Stomach smooth muscle (tissue), 2 donors: ENCODE data around the gene PRH2.

Experiments used
- H3K27ac ChIP-seq: one replicate; pipeline ENCODE4 v1.7.0; 2013; ENCODE audit warnings: mild to moderate bottlenecking, low read length, inconsistent platforms
- H3K27me3 ChIP-seq, 2 donors: one replicate each; pipeline ENCODE4 v1.7.0; 2013; ENCODE audit warnings: low read length in 2 of 2; ENCODE audit not compliant: insufficient read depth in 2 of 2, control insufficient read depth in 1 of 2
- H3K36me3 ChIP-seq, 2 donors: one replicate each; pipeline ENCODE4 v1.7.0; 2013; ENCODE audit warnings: low read length in 2 of 2; ENCODE audit not compliant: control insufficient read depth in 2 of 2, insufficient read depth in 2 of 2
- H3K4me1 ChIP-seq: one replicate; pipeline ENCODE4 v1.7.0; 2013; ENCODE audit warnings: low read length; ENCODE audit not compliant: control insufficient read depth, insufficient read depth
- H3K4me3 ChIP-seq, 2 donors: one replicate each; pipeline ENCODE4 v1.7.0; 2013; ENCODE audit warnings: low read length in 2 of 2
- H3K9ac ChIP-seq, 2 donors: one replicate each; pipeline ENCODE4 v1.7.0; 2013; ENCODE audit warnings: low read length in 2 of 2, mild to moderate bottlenecking in 1 of 2
- H3K9me3 ChIP-seq, 2 donors: one replicate each; pipeline ENCODE4 v1.7.0; 2013; ENCODE audit warnings: low read length in 2 of 2; ENCODE audit not compliant: control insufficient read depth in 2 of 2
- donor health status: healthy.
- donor health status: Pancreatic carcinoma.

PRH2 gene

DNA sequence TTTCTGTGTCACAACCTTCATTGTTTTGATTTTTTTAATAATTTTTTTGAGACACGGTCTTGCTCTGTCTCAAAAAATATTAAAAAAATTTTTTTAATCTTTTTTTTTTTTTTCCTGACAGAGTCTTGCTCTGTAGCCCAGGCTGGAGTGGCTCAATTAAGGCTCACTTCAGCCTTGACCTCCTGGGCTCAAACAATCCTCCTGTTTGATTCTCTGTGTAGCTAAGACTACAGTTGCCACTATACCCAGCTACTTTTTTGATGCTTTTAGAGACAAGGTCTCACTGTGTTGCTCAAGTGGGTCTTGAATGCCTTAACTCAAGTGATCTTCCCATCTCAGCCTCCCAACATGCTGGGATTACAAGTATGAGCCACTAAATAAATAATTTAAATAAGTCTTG is 9.2 kb upstream of the PRH2 start:
- no peak overlapping the region for H3K9ac ChIP-seq
- H3K9me3 ChIP-seq: no peaks in the 10 kb centered on the region
- H3K27ac ChIP-seq: no peak overlapping the region
- no peaks in the 10 kb centered on the region for H3K36me3 ChIP-seq
- H3K27me3 ChIP-seq: no peaks in the 10 kb centered on the region
- no peaks in the 10 kb centered on the region for H3K4me1 ChIP-seq
- no peak overlapping the region for H3K4me3 ChIP-seq

GRCh38 chr12:10926269-10926668 is 2.8 kb upstream of the PRH2 start:
- Histone ChIP-seq H3K27me3 (no peaks in the 10 kb centered on the region), H3K4me1 (no peaks in the 10 kb centered on the region), H3K4me3 (no peak overlapping the region), H3K36me3 (no peaks in the 10 kb centered on the region), H3K27ac (no peak overlapping the region), H3K9ac (no peak overlapping the region), H3K9me3 (no peaks in the 10 kb centered on the region)

GRCh38 chr12:10936506-10936905 is 7.5 kb downstream of the PRH2 start:
- no peaks in the 10 kb centered on the region for H3K36me3 ChIP-seq
- no peak overlapping the region for H3K4me3 ChIP-seq
- H3K27me3 ChIP-seq: no peaks in the 10 kb centered on the region
- H3K9me3 ChIP-seq: no peaks in the 10 kb centered on the region
- no peak overlapping the region for H3K27ac ChIP-seq
- no peaks in the 10 kb centered on the region for H3K4me1 ChIP-seq
- H3K9ac ChIP-seq: no peak overlapping the region

- H3K9ac ChIP-seq: no peak within 1 kb of the TSS
- H3K27me3 ChIP-seq: no peaks in the 10 kb centered on the region
- H3K27ac ChIP-seq: no peak within 1 kb of the TSS
- no peaks in the 10 kb centered on the region for H3K36me3 ChIP-seq
- no peaks in the 10 kb centered on the region for H3K9me3 ChIP-seq
- no peaks in the 10 kb centered on the region for H3K4me1 ChIP-seq
- no peak within 1 kb of the TSS for H3K4me3 ChIP-seq
Measured at GRCh38 chr12:10939163-10939562, 10.1 kb downstream of the PRH2 start, which contains the start of gene TAS2R14. Gene TAS2R14, minus strand, starts transcription at chr12:10939263. Its CDS starts 56 bp downstream, at chr12:10939207.

GRCh38 chr12:10940389-10940788 is 11.4 kb downstream of the PRH2 start:
- H3K9ac ChIP-seq: no peak overlapping the region
- no peaks in the 10 kb centered on the region for H3K4me1 ChIP-seq
- H3K4me3 ChIP-seq: no peak overlapping the region
- no peak overlapping the region for H3K27ac ChIP-seq
- no peaks in the 10 kb centered on the region for H3K27me3 ChIP-seq
- no peaks in the 10 kb centered on the region for H3K36me3 ChIP-seq
- no peaks in the 10 kb centered on the region for H3K9me3 ChIP-seq

DNA sequence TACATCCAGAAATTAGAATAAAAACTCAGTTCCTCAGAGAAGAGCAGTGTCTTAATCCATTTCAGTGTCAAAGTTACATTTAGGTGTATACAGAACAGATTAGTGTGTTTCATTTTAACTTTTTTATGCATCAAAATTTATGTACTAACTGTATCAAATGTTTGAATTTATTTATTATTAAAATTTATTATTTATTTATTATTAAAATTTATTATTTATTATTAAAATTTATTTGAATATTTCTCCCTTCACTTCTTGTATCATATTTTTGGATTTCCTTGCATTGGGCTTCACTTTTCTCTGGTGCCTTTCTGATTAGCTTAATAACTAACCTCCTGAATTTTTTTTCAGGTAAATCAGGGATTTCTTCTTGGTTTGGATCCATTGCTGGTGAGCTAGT is 12.3 kb downstream of the PRH2 start:
- no peaks in the 10 kb centered on the region for H3K9me3 ChIP-seq
- no peaks in the 10 kb centered on the region for H3K27me3 ChIP-seq
- no peak overlapping the region for H3K9ac ChIP-seq
- H3K27ac ChIP-seq: no peak overlapping the region
- no peaks in the 10 kb centered on the region for H3K36me3 ChIP-seq
- no peaks in the 10 kb centered on the region for H3K4me1 ChIP-seq
- no peak overlapping the region for H3K4me3 ChIP-seq

- no peaks in the 10 kb centered on the region for H3K36me3 ChIP-seq
- H3K4me3 ChIP-seq: no peak overlapping the region
- no peak overlapping the region for H3K9ac ChIP-seq
- H3K9me3 ChIP-seq: no peaks in the 10 kb centered on the region
- H3K4me1 ChIP-seq: no peaks in the 10 kb centered on the region
- H3K27ac ChIP-seq: no peak overlapping the region
- no peaks in the 10 kb centered on the region for H3K27me3 ChIP-seq
Measured at GRCh38 chr12:10941916-10942607, 13.0 kb downstream of the PRH2 start.

- Histone ChIP-seq H3K9me3 (no peaks in the 10 kb centered on the region), H3K36me3 (no peaks in the 10 kb centered on the region), H3K4me3 (no peak overlapping the region), H3K27me3 (no peaks in the 10 kb centered on the region), H3K4me1 (no peaks in the 10 kb centered on the region), H3K27ac (no peak overlapping the region), H3K9ac (no peak overlapping the region)
Measured at GRCh38 chr12:10943167-10943566, 14.1 kb downstream of the PRH2 start.

DNA sequence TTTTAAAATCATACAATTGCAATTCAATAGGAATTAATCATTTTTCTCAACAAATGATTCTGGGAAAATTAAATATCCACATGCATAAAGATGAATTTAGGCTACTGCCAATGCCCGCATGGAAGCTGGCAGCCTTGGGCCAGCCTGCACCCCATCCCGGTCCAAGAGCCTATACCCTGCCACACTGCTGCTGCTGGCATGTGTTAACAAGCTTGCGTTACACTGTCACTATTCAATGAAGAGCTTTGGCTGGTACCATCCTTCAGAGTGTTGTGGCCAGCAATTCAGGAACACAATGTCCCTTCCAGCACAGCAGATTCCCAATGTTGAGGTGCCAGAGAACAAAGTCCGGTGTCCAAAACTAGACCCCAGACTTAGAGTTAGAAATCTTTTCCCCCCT is 23.6 kb downstream of the PRH2 start:
- H3K9me3 ChIP-seq: no peaks in the 10 kb centered on the region
- H3K36me3 ChIP-seq: no peaks in the 10 kb centered on the region
- no peaks in the 10 kb centered on the region for H3K27me3 ChIP-seq
- no peak overlapping the region for H3K27ac ChIP-seq
- H3K4me3 ChIP-seq: no peak overlapping the region
- H3K9ac ChIP-seq: no peak overlapping the region
- H3K4me1 ChIP-seq: no peaks in the 10 kb centered on the region

DNA sequence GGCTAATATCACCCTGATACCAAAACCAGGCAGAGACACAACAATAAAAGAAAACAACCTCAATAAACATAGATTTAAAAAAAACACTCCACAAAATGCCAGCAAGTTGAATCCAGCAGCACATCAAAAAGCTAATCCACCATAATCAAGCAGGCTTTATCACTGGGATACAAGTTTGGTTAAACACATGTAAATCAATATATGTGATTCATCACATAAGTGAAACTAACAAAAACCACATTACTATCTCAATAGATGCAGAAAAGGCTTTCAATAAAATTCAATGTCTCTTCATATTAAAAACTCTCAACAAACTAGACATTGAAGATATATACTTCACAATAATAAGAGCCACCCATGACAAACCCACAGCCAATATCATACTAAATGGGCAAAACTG is 27.0 kb downstream of the PRH2 start:
- Histone ChIP-seq H3K4me1 (no peaks in the 10 kb centered on the region), H3K36me3 (no peaks in the 10 kb centered on the region), H3K9me3 (no peaks in the 10 kb centered on the region), H3K4me3 (no peak overlapping the region), H3K27ac (no peak overlapping the region), H3K9ac (no peak overlapping the region), H3K27me3 (no peaks in the 10 kb centered on the region)

- Histone ChIP-seq H3K4me3 (no peak overlapping the region), H3K9me3 (no peaks in the 10 kb centered on the region), H3K4me1 (no peaks in the 10 kb centered on the region), H3K27ac (no peak overlapping the region), H3K27me3 (no peaks in the 10 kb centered on the region), H3K36me3 (no peaks in the 10 kb centered on the region), H3K9ac (no peak overlapping the region)
Measured at GRCh38 chr12:10957741-10958140, 28.7 kb downstream of the PRH2 start.
